Panc1 (cell line): Measurements from ENCODE around the gene SEZ6L.

Source experiments
- CTCF ChIP-seq: fragments of 450-650 bp; IDR thresholded peaks from 2 replicates; pipeline ENCODE4 v1.5.1; 2017; ENCODE audit warnings: mild to moderate bottlenecking
- POLR2AphosphoS5 ChIP-seq: IDR thresholded peaks from 2 replicates; pipeline ENCODE4 v1.6.1; 2012; ENCODE audit warnings: mild to moderate bottlenecking, low read depth, low read length, moderate library complexity
- REST ChIP-seq, 2 experiments: IDR thresholded peaks; 2 replicates each; pipeline ENCODE4 v1.6.1; 2011 to 2012; ENCODE audit warnings: low read depth in 2 of 2, control low read depth in 1 of 2, low read length in 1 of 2, mild to moderate bottlenecking in 1 of 2, moderate library complexity in 1 of 2; ENCODE audit not compliant: insufficient read depth in 1 of 2
- SIN3A ChIP-seq: IDR thresholded peaks from 2 replicates; pipeline ENCODE4 v1.6.1; 2012; ENCODE audit warnings: low read depth, mild to moderate bottlenecking, low read length, moderate library complexity, borderline replicate concordance; ENCODE audit not compliant: insufficient read depth

GRCh38 chr22:26431261-26431995 is 262.2 kb downstream of the SEZ6L start:
- TF ChIP-seq REST (IDR thresholded peaks at IDR 0.05; ENCODE audit: insufficient read depth in 1 of 2, low read depth in 2 of 2, low read length in 1 of 2) (no peak), CTCF (no peak), SIN3A (no peak), POLR2AphosphoS5 (no peak)
